Nephron progenitor cell (in vitro differentiated cells): ENCODE measurements around the gene CDCA4.
A peak's percentile ranks its signal among the peaks of the same experiment; 100 is the strongest.

Experiments used
- DNase-seq: peaks from one replicate; pipeline ENCODE4 v3.0.0; 2021
- H3K27ac Mint-ChIP-seq: 2 replicates; pipeline ENCODE4 v1.8.0; 2021; ENCODE audit warnings: mild to moderate bottlenecking, moderate library complexity, mixed read lengths
- H3K27me3 Mint-ChIP-seq: 2 replicates; pipeline ENCODE4 v1.8.0; 2021; ENCODE audit warnings: mild to moderate bottlenecking, low read depth, mixed read lengths; ENCODE audit not compliant: poor library complexity
- H3K36me3 Mint-ChIP-seq: 2 replicates; pipeline ENCODE4 v1.8.0; 2021; ENCODE audit warnings: low read depth, mixed read lengths
- H3K4me1 Mint-ChIP-seq: 2 replicates; pipeline ENCODE4 v1.8.0; 2021; ENCODE audit warnings: mixed read lengths
- H3K4me3 Mint-ChIP-seq: 2 replicates; pipeline ENCODE4 v1.8.0; 2021; ENCODE audit warnings: mild to moderate bottlenecking, moderate library complexity, mixed read lengths
- H3K9me3 Mint-ChIP-seq: 2 replicates; pipeline ENCODE4 v1.8.0; 2021; ENCODE audit warnings: mild to moderate bottlenecking, moderate library complexity, mixed read lengths
- TF ChIP-seq, protein P1 (sequence below): fragments of 200-600 bp; sonication (generic); IDR thresholded peaks from 2 replicates; pipeline ENCODE4 v1.5.0; 2021; ENCODE audit warnings: antibody characterized with exemption

The CDCA4 gene

DNA sequence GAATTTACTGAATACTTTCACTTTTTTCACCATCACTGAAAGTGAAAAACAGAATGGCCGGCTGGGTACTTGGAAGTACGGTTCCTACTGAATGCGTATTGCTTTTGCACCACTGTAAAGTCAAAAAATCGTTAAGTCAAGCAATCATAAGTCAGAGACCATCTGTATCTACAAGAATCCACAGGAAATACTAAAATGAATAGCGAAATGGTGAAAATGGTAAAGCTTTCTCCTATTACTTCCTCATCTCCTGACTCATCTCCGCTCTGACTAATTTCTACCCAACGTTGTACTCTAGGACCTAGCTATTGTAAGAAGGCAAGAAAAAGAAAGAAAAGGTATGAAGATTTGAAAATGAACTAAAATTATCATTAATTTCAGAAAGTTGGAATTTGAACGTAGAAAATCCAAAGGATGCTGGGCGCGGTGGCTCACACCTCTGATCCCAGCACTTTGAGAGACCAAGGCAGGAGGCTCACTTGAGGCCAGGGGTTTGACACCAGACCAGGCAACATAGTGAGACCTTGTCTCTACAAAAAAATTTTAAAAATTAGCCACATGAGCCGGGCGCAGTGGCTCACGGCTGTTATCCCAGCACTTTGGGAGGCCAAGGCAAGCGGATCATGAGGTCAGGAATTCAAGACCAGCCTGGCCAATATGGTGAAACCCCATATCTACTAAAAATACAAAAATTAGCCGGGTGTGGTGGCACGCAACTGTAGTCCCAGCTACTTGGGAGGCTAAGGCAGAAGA lies 5.3 kb upstream of the CDCA4 start:
- Mint-ChIP-seq H3K4me1 (peaks cover 18% of the 10 kb centered on the region), H3K4me3 (no peak overlapping the region), H3K9me3 (no peaks in the 10 kb centered on the region), H3K36me3 (no peaks in the 10 kb centered on the region), H3K27me3 (peaks cover 46% of the 10 kb centered on the region), H3K27ac (no peak overlapping the region)
- no peak for DNase-seq
- TF ChIP-seq, protein P1, sequence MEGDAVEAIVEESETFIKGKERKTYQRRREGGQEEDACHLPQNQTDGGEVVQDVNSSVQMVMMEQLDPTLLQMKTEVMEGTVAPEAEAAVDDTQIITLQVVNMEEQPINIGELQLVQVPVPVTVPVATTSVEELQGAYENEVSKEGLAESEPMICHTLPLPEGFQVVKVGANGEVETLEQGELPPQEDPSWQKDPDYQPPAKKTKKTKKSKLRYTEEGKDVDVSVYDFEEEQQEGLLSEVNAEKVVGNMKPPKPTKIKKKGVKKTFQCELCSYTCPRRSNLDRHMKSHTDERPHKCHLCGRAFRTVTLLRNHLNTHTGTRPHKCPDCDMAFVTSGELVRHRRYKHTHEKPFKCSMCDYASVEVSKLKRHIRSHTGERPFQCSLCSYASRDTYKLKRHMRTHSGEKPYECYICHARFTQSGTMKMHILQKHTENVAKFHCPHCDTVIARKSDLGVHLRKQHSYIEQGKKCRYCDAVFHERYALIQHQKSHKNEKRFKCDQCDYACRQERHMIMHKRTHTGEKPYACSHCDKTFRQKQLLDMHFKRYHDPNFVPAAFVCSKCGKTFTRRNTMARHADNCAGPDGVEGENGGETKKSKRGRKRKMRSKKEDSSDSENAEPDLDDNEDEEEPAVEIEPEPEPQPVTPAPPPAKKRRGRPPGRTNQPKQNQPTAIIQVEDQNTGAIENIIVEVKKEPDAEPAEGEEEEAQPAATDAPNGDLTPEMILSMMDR = no peak

- Mint-ChIP-seq H3K4me3 (no peak overlapping the region), H3K4me1 (peaks cover 18% of the 10 kb centered on the region), H3K27me3 (peaks cover 38% of the 10 kb centered on the region), H3K9me3 (no peaks in the 10 kb centered on the region), H3K27ac (no peak overlapping the region), H3K36me3 (no peaks in the 10 kb centered on the region)
- DNase-seq = no peak
- TF ChIP-seq, protein P1 = no peak
These were observed 4.5 kb upstream of the CDCA4 start for GRCh38 chr14:105025429-105025828.

DNA sequence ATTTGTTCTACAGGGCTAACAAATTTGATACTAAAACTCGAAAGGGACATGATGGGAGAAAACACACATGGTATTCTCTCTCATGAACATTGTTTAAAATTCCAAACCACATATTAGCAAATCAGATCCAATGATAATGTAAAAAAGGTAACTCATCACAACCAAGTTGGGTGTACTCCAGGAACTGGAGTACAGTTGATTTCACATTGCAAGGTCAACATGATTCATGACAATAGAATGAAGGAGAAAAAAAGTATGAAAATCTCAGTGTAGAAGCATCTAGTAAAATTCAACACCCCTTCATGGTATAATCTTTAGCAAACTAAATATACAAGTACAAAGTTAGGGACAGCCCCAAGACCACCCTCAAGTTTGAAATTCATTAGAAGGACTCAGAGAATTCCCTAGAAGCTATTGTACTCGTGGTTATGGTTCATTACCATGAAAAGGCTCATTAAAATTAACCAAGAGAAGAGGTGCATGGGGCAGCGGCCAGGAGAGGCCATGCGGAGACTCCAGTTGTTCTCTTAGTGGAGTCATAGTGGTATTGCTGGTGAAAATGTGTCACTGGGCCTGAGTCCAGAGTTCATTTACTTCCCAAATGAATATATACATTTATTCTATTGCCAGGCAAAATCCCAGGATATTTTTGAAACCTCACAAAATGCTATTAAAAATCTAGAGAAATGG lies 3.1 kb upstream of the CDCA4 start:
- Mint-ChIP-seq H3K9me3 (no peaks in the 10 kb centered on the region), H3K36me3 (no peaks in the 10 kb centered on the region), H3K4me1 (peaks cover 30% of the 10 kb centered on the region), H3K27ac (no peak overlapping the region), H3K27me3 (peaks cover 26% of the 10 kb centered on the region), H3K4me3 (no peak overlapping the region)
- DNase-seq = no peak
- TF ChIP-seq, protein P1 = no peak

DNA sequence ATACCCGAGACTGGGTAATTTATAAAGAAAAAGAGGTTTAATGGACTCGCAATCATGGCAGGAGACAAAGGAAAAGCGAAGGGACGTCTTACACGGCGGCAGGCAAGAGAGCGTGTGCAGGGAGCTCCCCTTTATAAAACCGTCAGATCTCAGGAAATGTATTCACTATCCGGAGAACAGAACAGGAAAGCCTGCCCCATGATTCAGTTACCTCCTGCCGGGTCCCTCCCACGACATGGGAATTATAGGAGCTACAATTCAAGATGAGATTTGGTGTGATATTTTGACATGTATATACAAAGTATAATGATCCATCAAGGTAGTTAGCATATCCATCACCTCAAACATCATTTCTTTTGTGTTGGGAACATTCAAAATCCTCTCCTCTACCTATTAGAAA lies 2.3 kb upstream of the CDCA4 start:
- Mint-ChIP-seq H3K27ac (no peak overlapping the region), H3K9me3 (no peaks in the 10 kb centered on the region), H3K4me1 (peaks cover 36% of the 10 kb centered on the region), H3K27me3 (peaks cover 18% of the 10 kb centered on the region), H3K4me3 (peak overlapping the region; percentile 17), H3K36me3 (no peaks in the 10 kb centered on the region)
- TF ChIP-seq, protein P1 = no peak
- DNase-seq = no peak

- Mint-ChIP-seq H3K27ac (no peak overlapping the region), H3K4me1 (peaks cover 43% of the 10 kb centered on the region), H3K36me3 (peaks cover 5% of the 10 kb centered on the region), H3K4me3 (peak overlapping the region; percentile 93), H3K9me3 (no peaks in the 10 kb centered on the region), H3K27me3 (peaks cover 10% of the 10 kb centered on the region)
- no peak for DNase-seq
- TF ChIP-seq, protein P1 = no peak
These were observed 1.4 kb upstream of the CDCA4 start for GRCh38 chr14:105022276-105022670.
